SK-N-SH (cell line): Measurements from ENCODE around the gene CRYBB3. TPM values are rescaled to one million over a fixed set of nuclear protein-coding genes. Genes with fewer than 3 reads are reported as not detected.

ENCODE experiments used
- CTCF ChIA-PET: fragments of 300-600, 350-600 bp; formaldehyde crosslinking; extraction: SDS; loops from one replicate; lab custom pipeline; 2021; lab: Yijun Ruan, JAX
- POLR2A ChIA-PET: fragments of 350-600 bp; sonication (Branson Sonifier 250); formaldehyde crosslinking; extraction: SDS; loops from one replicate; lab custom pipeline; 2020; ENCODE audit warnings: antibody characterized with exemption, inconsistent platforms; lab: Yijun Ruan, JAX
- DNase-seq: peaks from one replicate; pipeline ENCODE4 v3.0.0; 2012
- H2AFZ ChIP-seq: fragments of 200-600 bp; sonication (generic); 2 replicates; pipeline ENCODE4 v1.8.1; 2016; ENCODE audit warnings: antibody characterized with exemption, mild to moderate bottlenecking, low read depth
- H3F3A ChIP-seq: fragments of 200-600 bp; sonication (generic); replicated peaks from 2 replicates; pipeline ENCODE3; 2016; ENCODE audit warnings: antibody characterized with exemption, mild to moderate bottlenecking; ENCODE audit not compliant: insufficient read depth
- H3K27ac ChIP-seq, 2 experiments: fragments of 200-500 bp in 1 of 2; fragments of 200-600 bp in 1 of 2; sonication (Bioruptor generic) in 1 of 2; sonication (generic), shearing (Covaris generic) in 1 of 2; 2 replicates each; pipeline versions ENCODE4 v1.5.1 to v1.6.1; 2014 to 2016; ENCODE audit warnings: low read depth in 2 of 2, inconsistent platforms in 1 of 2, low read length in 1 of 2, mild to moderate bottlenecking in 1 of 2, mixed read lengths in 1 of 2
- H3K27me3 ChIP-seq: fragments of 200-600 bp; sonication (generic), shearing (Covaris generic); 2 replicates; pipeline ENCODE4 v1.6.1; 2016; ENCODE audit warnings: mixed run types; ENCODE audit not compliant: insufficient read depth
- H3K36me3 ChIP-seq, 2 experiments: fragments of 200-500 bp in 1 of 2; fragments of 200-600 bp in 1 of 2; sonication (Bioruptor generic) in 1 of 2; sonication (generic) in 1 of 2; replicated peaks in 1 of 2; 2 replicates each; pipeline versions ENCODE3 to v1.5.1; 2014 to 2016; ENCODE audit warnings: low read length in 1 of 2, mild to moderate bottlenecking in 1 of 2; ENCODE audit not compliant: insufficient read depth in 2 of 2, control insufficient read depth in 1 of 2
- H3K4me1 ChIP-seq, 2 experiments: fragments of 200-500 bp in 1 of 2; fragments of 200-600 bp in 1 of 2; sonication (Bioruptor generic) in 1 of 2; sonication (generic), shearing (Covaris generic) in 1 of 2; 2 replicates each; pipeline versions ENCODE4 v1.5.1 to v1.6.1; 2014 to 2016; ENCODE audit warnings: low read depth in 1 of 2, low read length in 1 of 2, mixed run types in 1 of 2; ENCODE audit not compliant: insufficient read depth in 2 of 2, control insufficient read depth in 1 of 2
- H3K4me2 ChIP-seq: fragments of 200-600 bp; sonication (generic), shearing (Covaris generic); 2 replicates; pipeline ENCODE4 v1.6.1; 2017; ENCODE audit warnings: mixed run types
- H3K4me3 ChIP-seq, 2 experiments: fragments of 200-500 bp in 1 of 2; fragments of 200-600 bp in 1 of 2; sonication (Bioruptor generic) in 1 of 2; sonication (generic), shearing (Covaris generic) in 1 of 2; 2 replicates each; pipeline versions ENCODE4 v1.5.1 to v1.8.1; 2014 to 2016; ENCODE audit warnings: low read depth in 2 of 2, inconsistent platforms in 1 of 2, low read length in 1 of 2, mild to moderate bottlenecking in 1 of 2, mixed read lengths in 1 of 2, moderate library complexity in 1 of 2
- H3K79me2 ChIP-seq: fragments of 200-600 bp; sonication (generic); 2 replicates; pipeline ENCODE4 v1.8.1; 2017; ENCODE audit warnings: mild to moderate bottlenecking; ENCODE audit not compliant: insufficient read depth
- H3K9ac ChIP-seq: fragments of 200-600 bp; sonication (generic); 2 replicates; pipeline ENCODE4 v1.6.1; 2017; ENCODE audit warnings: mixed run types
- H3K9me2 ChIP-seq: fragments of 200-600 bp; sonication (generic); 2 replicates; pipeline ENCODE4 v1.6.1; 2017; ENCODE audit warnings: mixed run types
- H3K9me3 ChIP-seq: fragments of 200-600 bp; sonication (generic); 2 replicates; pipeline ENCODE4 v1.6.1; 2017; ENCODE audit warnings: mixed run types, mild to moderate bottlenecking, moderate library complexity
- H4K20me1 ChIP-seq: fragments of 200-600 bp; sonication (generic); 2 replicates; pipeline ENCODE4 v1.6.1; 2017; ENCODE audit warnings: mild to moderate bottlenecking, mixed run types; ENCODE audit not compliant: insufficient read depth
- CHD2 ChIP-seq: fragments of 150-350 bp; IDR thresholded peaks from 2 replicates; pipeline ENCODE4 v1.6.1; 2018; ENCODE audit warnings: low read length; ENCODE audit not compliant: partially characterized antibody
- FOSL2 ChIP-seq: IDR thresholded peaks from 2 replicates; pipeline ENCODE4 v1.4.0; 2012; ENCODE audit warnings: low read depth, mild to moderate bottlenecking, moderate library complexity, borderline replicate concordance
- FOXJ3 ChIP-seq: sonication (generic); formaldehyde crosslinking; IDR thresholded peaks from 2 replicates; pipeline ENCODE4 v1.5.1; 2020; ENCODE audit warnings: mild to moderate bottlenecking, missing genetic modification reagents
- FOXM1 ChIP-seq: IDR thresholded peaks from 2 replicates; pipeline ENCODE4 v1.4.0; 2012; ENCODE audit warnings: low read depth, mild to moderate bottlenecking
- JUND ChIP-seq: IDR thresholded peaks from 2 replicates; pipeline ENCODE4 v1.4.0; 2012
- MEF2A ChIP-seq: IDR thresholded peaks from 2 replicates; pipeline ENCODE4 v1.4.0; 2012; ENCODE audit warnings: low read depth, borderline replicate concordance
- NFIC ChIP-seq: IDR thresholded peaks from 2 replicates; pipeline ENCODE4 v1.4.0; 2012; ENCODE audit warnings: borderline replicate concordance
- NRF1 ChIP-seq: IDR thresholded peaks from 2 replicates; pipeline ENCODE4 v1.6.1; 2012; ENCODE audit warnings: low read depth, mild to moderate bottlenecking, low read length
- POLR2AphosphoS5 ChIP-seq: IDR thresholded peaks from 2 replicates; pipeline ENCODE4 v1.6.1; 2012; ENCODE audit warnings: low read depth, low read length
- RAD21 ChIP-seq: IDR thresholded peaks from 2 replicates; pipeline ENCODE4 v1.6.1; 2012; ENCODE audit warnings: mild to moderate bottlenecking, low read length
- RFX5 ChIP-seq: IDR thresholded peaks from 2 replicates; pipeline ENCODE4 v1.6.1; 2012; ENCODE audit warnings: mild to moderate bottlenecking, improper control_type of control experiment, low read length
- RXRA ChIP-seq: IDR thresholded peaks from 2 replicates; pipeline ENCODE4 v1.4.0; 2012; ENCODE audit warnings: low read depth, mild to moderate bottlenecking, borderline replicate concordance
- SMC3 ChIP-seq: IDR thresholded peaks from 2 replicates; pipeline ENCODE4 v1.6.1; 2012; ENCODE audit warnings: low read depth, low read length, improper control_type of control experiment
- TCF12 ChIP-seq: IDR thresholded peaks from 2 replicates; pipeline ENCODE4 v1.4.0; 2012
- TEAD4 ChIP-seq: IDR thresholded peaks from 2 replicates; pipeline ENCODE4 v1.4.0; 2012; ENCODE audit warnings: mild to moderate bottlenecking, borderline replicate concordance; ENCODE audit not compliant: insufficient read depth
- YY1 ChIP-seq: IDR thresholded peaks from 2 replicates; pipeline ENCODE4 v1.4.0; 2012; ENCODE audit warnings: low read depth, mild to moderate bottlenecking
- WGBS: methylation state at CpG from one replicate; pipeline ENCODE4 v1.1.6; 2017; ENCODE audit warnings: low lambda C conversion rate; 5-methylcytosine and 5-hydroxymethylcytosine counted together
- polyA plus RNA-seq, 3 experiments: library from polyadenylated mRNA; depleted of rRNA; stranded (reverse); fragments of >200 nt; gene quantifications; 2 replicates each; pipeline ENCODE4 v1.2.3, GENCODE V29; 2012
- TF ChIP-seq, protein P1 (sequence below): IDR thresholded peaks from 2 replicates; pipeline ENCODE4 v1.4.0; 2012; ENCODE audit warnings: low read depth, borderline replicate concordance
- TF ChIP-seq, protein P2 (sequence below): fragments of 150-350 bp; IDR thresholded peaks from 2 replicates; pipeline ENCODE4 v1.6.1; 2017; ENCODE audit warnings: antibody characterized with exemption, low read length, low read depth, borderline replicate concordance
- TF ChIP-seq, protein P3 (sequence below): IDR thresholded peaks from 2 replicates; pipeline ENCODE4 v1.4.0; 2012; ENCODE audit warnings: low read depth

CRYBB3 gene
- polyA plus RNA-seq, 1 of the 3 experiments (the other 2 are of a cell fraction) = 0.35 TPM

- H3K9ac ChIP-seq = no peak overlapping the region
- no peaks in the 10 kb centered on the region for H3K79me2 ChIP-seq
- TF ChIP-seq RFX5 (no peak), JUND (no peak), RAD21 (no peak), SMC3 (no peak), POLR2AphosphoS5 (no peak), FOSL2 (no peak), TCF12 (no peak), NFIC (no peak), MEF2A (no peak), FOXM1 (no peak), TEAD4 (no peak), FOXJ3 (CRISPR knock-in tag) (no peak), NRF1 (no peak), RXRA (no peak), CHD2 (no peak), YY1 (no peak)
- TF ChIP-seq, protein P1, sequence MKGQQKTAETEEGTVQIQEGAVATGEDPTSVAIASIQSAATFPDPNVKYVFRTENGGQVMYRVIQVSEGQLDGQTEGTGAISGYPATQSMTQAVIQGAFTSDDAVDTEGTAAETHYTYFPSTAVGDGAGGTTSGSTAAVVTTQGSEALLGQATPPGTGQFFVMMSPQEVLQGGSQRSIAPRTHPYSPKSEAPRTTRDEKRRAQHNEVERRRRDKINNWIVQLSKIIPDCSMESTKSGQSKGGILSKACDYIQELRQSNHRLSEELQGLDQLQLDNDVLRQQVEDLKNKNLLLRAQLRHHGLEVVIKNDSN = no peak
- TF ChIP-seq, protein P2, sequence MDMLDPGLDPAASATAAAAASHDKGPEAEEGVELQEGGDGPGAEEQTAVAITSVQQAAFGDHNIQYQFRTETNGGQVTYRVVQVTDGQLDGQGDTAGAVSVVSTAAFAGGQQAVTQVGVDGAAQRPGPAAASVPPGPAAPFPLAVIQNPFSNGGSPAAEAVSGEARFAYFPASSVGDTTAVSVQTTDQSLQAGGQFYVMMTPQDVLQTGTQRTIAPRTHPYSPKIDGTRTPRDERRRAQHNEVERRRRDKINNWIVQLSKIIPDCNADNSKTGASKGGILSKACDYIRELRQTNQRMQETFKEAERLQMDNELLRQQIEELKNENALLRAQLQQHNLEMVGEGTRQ = no peak
- TF ChIP-seq, protein P3, sequence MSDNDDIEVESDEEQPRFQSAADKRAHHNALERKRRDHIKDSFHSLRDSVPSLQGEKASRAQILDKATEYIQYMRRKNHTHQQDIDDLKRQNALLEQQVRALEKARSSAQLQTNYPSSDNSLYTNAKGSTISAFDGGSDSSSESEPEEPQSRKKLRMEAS = no peak
- H3K9me3 ChIP-seq = no peaks in the 10 kb centered on the region
- no peak overlapping the region for H3K4me3 ChIP-seq
- 28% methylated on average over 5 of the region's 8 CpGs for WGBS
- peaks cover 0 to 10% of the 10 kb centered on the region in 2 experiments; a peak in 1 of 4 replicates for H3K4me1 ChIP-seq
- H2AFZ ChIP-seq = no peak overlapping the region
- POLR2A ChIA-PET = no interaction called here
- H3K36me3 ChIP-seq = no peaks in the 10 kb centered on the region
- H3F3A ChIP-seq = no peaks in the 10 kb centered on the region
- CTCF ChIA-PET = no interaction called here
- H3K27ac ChIP-seq = no peak overlapping the region
- no peak for DNase-seq
- no peak overlapping the region for H3K4me2 ChIP-seq
- H4K20me1 ChIP-seq = no peaks in the 10 kb centered on the region
- no peaks in the 10 kb centered on the region; the same call in 1 of the 2 replicates for H3K27me3 ChIP-seq
- no peaks in the 10 kb centered on the region for H3K9me2 ChIP-seq
These were observed 22.1 kb downstream of the CRYBB3 start for GRCh38 chr22:25221790-25222189.
